Transverse colon (tissue), 4 donors: ENCODE results near the gene ZNF236. TPM values are rescaled to one million over a fixed set of nuclear protein-coding genes. Genes with fewer than 3 reads are reported as not detected.

Experiments used
- DNase-seq: peaks from one replicate; pipeline ENCODE4 v3.0.0-alpha.2; 2019
- H3K27ac ChIP-seq, 4 donors: fragments of 200-600 bp; sonication (generic); 2 replicates each; pipeline ENCODE4 v1.5.1; 2016 to 2018; ENCODE audit warnings: inconsistent platforms in 4 of 4
- H3K27me3 ChIP-seq: fragments of 200-600 bp; sonication (generic); 2 replicates; pipeline ENCODE4 v1.5.1; 2017; ENCODE audit warnings: inconsistent platforms
- H3K36me3 ChIP-seq, 4 donors: fragments of 200-600 bp; sonication (generic); 2 replicates each; pipeline ENCODE4 v1.5.1; 2017 to 2019; ENCODE audit warnings: inconsistent platforms in 4 of 4
- H3K4me1 ChIP-seq, 4 donors: fragments of 200-600 bp; sonication (generic); 2 replicates each; pipeline ENCODE4 v1.5.1; 2017 to 2020; ENCODE audit warnings: inconsistent platforms in 4 of 4
- H3K4me3 ChIP-seq, 4 donors: fragments of 200-600 bp; sonication (generic); 1 replicate in 1 of 4; 2 replicates in 3 of 4; pipeline versions ENCODE4 v1.5.1 to v1.6.1; 2017 to 2019; ENCODE audit warnings: inconsistent platforms in 4 of 4
- H3K9me3 ChIP-seq, 2 donors: fragments of 200-600 bp; sonication (generic); 2 replicates each; pipeline ENCODE4 v1.5.1; 2017 to 2019; ENCODE audit warnings: inconsistent platforms in 2 of 2
- CTCF ChIP-seq, 5 experiments: fragments of 200-600 bp in 3 of 5; fragments of 450-650 bp in 2 of 5; sonication (generic) in 3 of 5; IDR thresholded peaks; 1 replicate in 2 of 5; 2 replicates in 3 of 5; pipeline ENCODE4 v1.5.1; 2016 to 2017; ENCODE audit warnings: antibody characterized with exemption in 5 of 5, inconsistent platforms in 3 of 5, mild to moderate bottlenecking in 2 of 5, moderate library complexity in 1 of 5
- EP300 ChIP-seq: sonication (generic); formaldehyde crosslinking; IDR thresholded peaks from one replicate; pipeline ENCODE4 v1.6.1; 2017; ENCODE audit warnings: antibody characterized with exemption, low read depth
- POLR2A ChIP-seq: fragments of 450-650 bp; IDR thresholded peaks from one replicate; pipeline ENCODE4 v1.6.1; 2016; ENCODE audit warnings: antibody characterized with exemption, mild to moderate bottlenecking, moderate library complexity
- POLR2AphosphoS5 ChIP-seq, 3 donors: sonication (generic); formaldehyde crosslinking; IDR thresholded peaks; one replicate each; pipeline ENCODE4 v1.6.1; 2016; ENCODE audit warnings: antibody characterized with exemption in 3 of 3
- WGBS, 2 donors: methylation state at CpG; one replicate each; pipeline ENCODE4 v1.1.5; 2018; ENCODE audit warnings: low coverage in 1 of 2; 5-methylcytosine and 5-hydroxymethylcytosine counted together
- in situ Hi-C, 4 donors: fragments of 200-750 bp; cut with MboI; loops; one replicate each; pipeline versions ENCODE4 v1.15.0 to v1.15.1; 2017; ENCODE audit warnings: low sequenced_read_pairs in 3 of 4, low pct_ligation_motif_present in 1 of 4, low pct_unique_long_range_greater_than_20kb in 1 of 4
- intact Hi-C: fragments of 100-400 bp; cut with DNase I; formaldehyde crosslinking; loops from one replicate; pipeline ENCODE4 v1.15.1; 2023; ENCODE audit warnings: low total_unique reads
- total RNA-seq, 4 donors: library from RNA; depleted of rRNA; stranded (reverse); fragments of >200 nt; gene quantifications; one replicate each; pipeline ENCODE4 v1.1.0, GENCODE V29; 2016

The ZNF236 gene
- total RNA-seq, 4 donors from 2014 or later, result 18.3 to 82.8 (median 43.7) TPM

- Histone ChIP-seq H3K36me3 (no peaks in the 10 kb centered on the region), H3K4me1 (peaks cover 5 to 32% (median 21%) of the 10 kb centered on the region in 4 donors), H3K27ac (peak overlapping the region in 3 of 4 donors; percentile 66 to 74 (median 66)), H3K27me3 (no peaks in the 10 kb centered on the region), H3K9me3 (no peaks in the 10 kb centered on the region), H3K4me3 (no peak overlapping the region)
- TF ChIP-seq EP300, result no peak
- TF ChIP-seq POLR2AphosphoS5 (IDR thresholded peaks at IDR 0.05), result no peak
- no peak for TF ChIP-seq POLR2A
- no peak for TF ChIP-seq CTCF (IDR thresholded peaks at IDR 0.05)
- no peak for DNase-seq
- WGBS, 2 donors, result 73 to 76% methylated on average over 18 to 23 of the region's 23 CpGs
- intact Hi-C loops (loop anchor here (5.0 kb wide), 1 partner anchor 179 kb away; no protein-coding TSS in a partner anchor), in situ Hi-C loops (loop anchor here in 3 of 4 donors (10.0 to 25.0 kb wide), 5 partner anchors 56 to 681 kb away; partner anchors contain the start of gene ZNF236 (in 1 of the 3))
Observed at GRCh38 chr18:76980663-76981395, 158.5 kb downstream of the ZNF236 start.

- H3K36me3 ChIP-seq, result no peaks in the 10 kb centered on the region
- in situ Hi-C loops, result loop anchor here in 3 of 4 donors (10.0 to 25.0 kb wide), 5 partner anchors 57 to 681 kb away; partner anchors contain the start of gene ZNF236 (in 1 of the 3)
- H3K4me3 ChIP-seq, result no peak overlapping the region
- H3K4me1 ChIP-seq, result peaks cover 5 to 32% (median 20%) of the 10 kb centered on the region in 4 donors
- no peaks in the 10 kb centered on the region for H3K9me3 ChIP-seq
- WGBS, 2 donors, result 42 to 83% methylated on average over 1 to 13 of the region's 13 CpGs
- H3K27me3 ChIP-seq, result no peaks in the 10 kb centered on the region
- intact Hi-C loops, result loop anchor here (5.0 kb wide), 1 partner anchor 179 kb away; no protein-coding TSS in a partner anchor
- H3K27ac ChIP-seq, result peak overlapping the region; percentile 52 to 74 (median 66)
- TF ChIP-seq EP300 (no peak), POLR2AphosphoS5 (IDR thresholded peaks at IDR 0.05) (no peak), CTCF (IDR thresholded peaks at IDR 0.05) (no peak), POLR2A (no peak)
- peak; percentile 56 for DNase-seq
Observed at GRCh38 chr18:76981396-76981968, 159.1 kb downstream of the ZNF236 start.

- Histone ChIP-seq H3K4me1 (peaks cover 5 to 30% (median 17%) of the 10 kb centered on the region in 4 donors), H3K36me3 (no peaks in the 10 kb centered on the region), H3K27ac (peak overlapping the region; percentile 52 to 74 (median 66)), H3K4me3 (no peak overlapping the region), H3K27me3 (no peaks in the 10 kb centered on the region), H3K9me3 (no peaks in the 10 kb centered on the region)
- in situ Hi-C loops (loop anchor here in 3 of 4 donors (10.0 to 25.0 kb wide), 5 partner anchors 57 to 680 kb away; partner anchors contain the start of gene ZNF236 (in 1 of the 3)), intact Hi-C loops (loop anchor here (5.0 kb wide), 1 partner anchor 180 kb away; no protein-coding TSS in a partner anchor)
- WGBS, 2 donors, result 32 to 46% methylated on average over 2 to 5 of the region's 5 CpGs
- no peak for DNase-seq
- no peak for TF ChIP-seq EP300
- TF ChIP-seq CTCF (IDR thresholded peaks at IDR 0.05), result no peak
- no peak for TF ChIP-seq POLR2AphosphoS5 (IDR thresholded peaks at IDR 0.05)
- no peak for TF ChIP-seq POLR2A
Observed at GRCh38 chr18:76982038-76982437, 159.7 kb downstream of the ZNF236 start.
